ENCODE results near the gene LSM2.

Gene LSM2

GRCh38 chr6:31837369-31838113 lies 30.8 kb upstream of the LSM2 start:
- no peak for TF ChIP-seq CTCF (IDR thresholded peaks at IDR 0.05)

GRCh38 chr6:31836474-31837368 lies 30.0 kb upstream of the LSM2 start:
- no peak for TF ChIP-seq CTCF (IDR thresholded peaks at IDR 0.05)

GRCh38 chr6:31836047-31836473 lies 29.3 kb upstream of the LSM2 start:
- no peak for TF ChIP-seq CTCF (IDR thresholded peaks at IDR 0.05)

GRCh38 chr6:31834367-31835250 lies 27.8 kb upstream of the LSM2 start:
- no peak for TF ChIP-seq CTCF (IDR thresholded peaks at IDR 0.05)

GRCh38 chr6:31831350-31832215 lies 24.8 kb upstream of the LSM2 start:
- TF ChIP-seq CTCF (IDR thresholded peaks at IDR 0.05), result no peak

GRCh38 chr6:31830886-31831335 lies 24.1 kb upstream of the LSM2 start:
- TF ChIP-seq CTCF (IDR thresholded peaks at IDR 0.05), result no peak

All from LNCAP (cell line).